Measurements from ENCODE around the gene BMPR2. TPM values are rescaled to one million over a fixed set of nuclear protein-coding genes. Genes with fewer than 3 reads are reported as not detected.

BMPR2 gene
- total and polyA plus RNA-seq, 2 donors from 2014 or later, result 12.5 to 66.9 TPM

DNA sequence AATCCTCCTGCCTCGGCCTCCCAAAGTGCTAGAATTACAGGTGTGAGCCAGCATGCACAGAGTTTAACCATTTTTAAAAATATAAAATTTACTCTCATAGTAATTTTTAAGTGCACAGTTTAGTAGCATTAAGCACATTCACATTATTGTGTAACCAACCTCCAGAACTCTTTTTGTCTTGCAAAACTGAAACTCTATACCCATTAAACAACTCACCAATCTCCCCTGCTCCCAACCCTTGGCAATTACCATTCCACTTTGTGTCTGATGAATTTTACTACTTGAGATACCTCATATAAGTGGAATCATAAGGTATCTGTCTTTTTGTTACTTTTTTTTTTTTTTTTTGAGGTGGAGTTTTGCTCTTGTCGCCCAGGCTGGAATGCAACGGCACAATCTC, 112.5 kb downstream of the BMPR2 start:
- H3K9me3 ChIP-seq (ENCODE audit: control insufficient read depth in 2 of 3, insufficient read depth in 1 of 3, low read length in 3 of 3), result no peaks in the 10 kb centered on the region
- H3K4me1 ChIP-seq (ENCODE audit: control insufficient read depth in 2 of 3, insufficient read depth in 2 of 3, low read depth in 1 of 3, low read length in 3 of 3), result no peaks in the 10 kb centered on the region
- no peaks in the 10 kb centered on the region for H3K36me3 ChIP-seq (ENCODE audit: control insufficient read depth in 2 of 3, insufficient read depth in 3 of 3, low read length in 3 of 3)
- no peak overlapping the region for H3K9ac ChIP-seq (ENCODE audit: low read length in 3 of 3)
- intact Hi-C loops (cut with DNase I), result no loop called here
- FAIRE-seq (no peak), DNase-seq (no peak)
- TF ChIP-seq CTCF (IDR thresholded peaks at IDR 0.05; ENCODE audit: borderline replicate concordance, extremely low read depth, insufficient read depth), result no peak
- no peak overlapping the region for H3K4me3 ChIP-seq (ENCODE audit: low read length in 3 of 3)
- no peak overlapping the region for H3K27ac ChIP-seq (ENCODE audit: low read depth in 2 of 2, low read length in 2 of 2)
- H3K27me3 ChIP-seq (ENCODE audit: control insufficient read depth, insufficient read depth, low read length), result no peaks in the 10 kb centered on the region

- Histone ChIP-seq H3K4me1 (ENCODE audit: control insufficient read depth in 2 of 3, insufficient read depth in 2 of 3, low read depth in 1 of 3, low read length in 3 of 3) (no peaks in the 10 kb centered on the region), H3K27ac (ENCODE audit: low read depth in 2 of 2, low read length in 2 of 2) (no peak overlapping the region), H3K9ac (ENCODE audit: low read length in 3 of 3) (no peak overlapping the region), H3K27me3 (ENCODE audit: control insufficient read depth, insufficient read depth, low read length) (no peaks in the 10 kb centered on the region), H3K4me3 (ENCODE audit: low read length in 3 of 3) (no peak overlapping the region), H3K36me3 (ENCODE audit: control insufficient read depth in 2 of 3, insufficient read depth in 3 of 3, low read length in 3 of 3) (no peaks in the 10 kb centered on the region), H3K9me3 (ENCODE audit: control insufficient read depth in 2 of 3, insufficient read depth in 1 of 3, low read length in 3 of 3) (no peaks in the 10 kb centered on the region)
- DNase-seq, result no peak
- intact Hi-C loops (cut with DNase I), result no loop called here
- FAIRE-seq, result no peak
- no peak for TF ChIP-seq CTCF (IDR thresholded peaks at IDR 0.05; ENCODE audit: borderline replicate concordance, extremely low read depth, insufficient read depth)
These were observed 114.4 kb downstream of the BMPR2 start for GRCh38 chr2:202490479-202490878.

- Histone ChIP-seq H3K9me3 (ENCODE audit: control insufficient read depth in 2 of 3, insufficient read depth in 1 of 3, low read length in 3 of 3) (no peaks in the 10 kb centered on the region), H3K4me3 (ENCODE audit: low read length in 3 of 3) (no peak overlapping the region), H3K27me3 (ENCODE audit: control insufficient read depth, insufficient read depth, low read length) (no peaks in the 10 kb centered on the region), H3K27ac (ENCODE audit: low read depth in 2 of 2, low read length in 2 of 2) (no peak overlapping the region), H3K9ac (ENCODE audit: low read length in 3 of 3) (no peak overlapping the region), H3K36me3 (ENCODE audit: control insufficient read depth in 2 of 3, insufficient read depth in 3 of 3, low read length in 3 of 3) (no peaks in the 10 kb centered on the region), H3K4me1 (ENCODE audit: control insufficient read depth in 2 of 3, insufficient read depth in 2 of 3, low read depth in 1 of 3, low read length in 3 of 3) (no peaks in the 10 kb centered on the region)
- no peak for FAIRE-seq
- intact Hi-C loops (cut with DNase I), result no loop called here
- no peak for TF ChIP-seq CTCF (IDR thresholded peaks at IDR 0.05; ENCODE audit: borderline replicate concordance, extremely low read depth, insufficient read depth)
- DNase-seq, result no peak
These were observed 115.4 kb downstream of the BMPR2 start for GRCh38 chr2:202491514-202491913.

Measured in kidney (tissue), 14 donors.